Esophagus muscularis mucosa (tissue), 3 donors: ENCODE results near the gene ITGB1.

Source experiments
- POLR2A ChIP-seq: fragments of 450-650 bp; IDR thresholded peaks from one replicate; pipeline ENCODE4 v1.6.1; 2017; ENCODE audit warnings: antibody characterized with exemption, moderate library complexity, mild to moderate bottlenecking, low read depth
- TF ChIP-seq, protein P1 (sequence below), 3 experiments: fragments of 200-600 bp in 2 of 3; fragments of 450-650 bp in 1 of 3; sonication (generic) in 2 of 3; IDR thresholded peaks; one replicate each; pipeline ENCODE4 v1.5.1; 2017 to 2019; ENCODE audit warnings: antibody characterized with exemption in 3 of 3, mild to moderate bottlenecking in 2 of 3, moderate library complexity in 1 of 3

DNA sequence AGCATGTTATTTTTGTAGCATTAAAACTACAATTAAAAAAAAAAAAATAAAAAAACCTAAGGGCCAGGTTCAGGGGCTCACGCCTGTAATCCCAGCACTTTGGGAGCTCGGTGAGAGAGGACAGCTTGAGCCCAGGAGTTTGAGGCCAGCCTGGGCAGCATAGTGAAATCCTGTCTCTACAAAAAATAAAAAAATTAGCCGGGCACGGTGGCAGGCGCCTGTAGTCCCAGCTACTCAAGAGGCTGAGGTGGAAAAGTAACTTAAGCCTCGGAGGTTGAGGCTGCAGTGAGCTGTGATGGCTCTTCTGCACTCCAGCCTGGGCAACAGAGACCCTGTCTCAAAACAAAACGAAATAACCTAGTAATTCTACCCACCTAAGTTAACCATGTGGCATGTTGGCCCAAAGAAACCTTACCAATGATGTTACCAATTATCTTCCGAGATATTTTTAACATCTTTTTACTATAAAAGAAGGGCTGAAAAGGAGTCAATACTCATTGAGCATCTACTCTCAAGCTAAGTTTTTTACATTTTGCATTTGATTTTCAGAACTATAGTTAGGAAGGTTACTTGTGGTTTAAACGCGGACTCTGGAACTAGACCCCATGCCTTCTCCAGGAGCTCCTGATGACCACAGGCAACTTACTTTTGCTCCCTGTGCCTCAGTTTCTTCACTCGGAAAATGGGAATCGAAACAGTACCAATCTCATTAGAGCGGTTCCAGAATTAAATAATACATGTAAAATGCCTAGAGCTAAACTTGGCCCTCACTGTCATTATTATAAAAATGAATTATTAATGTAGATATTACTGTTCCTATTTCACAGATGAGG is 1.4 kb downstream of the ITGB1 start:
- TF ChIP-seq, protein P1, sequence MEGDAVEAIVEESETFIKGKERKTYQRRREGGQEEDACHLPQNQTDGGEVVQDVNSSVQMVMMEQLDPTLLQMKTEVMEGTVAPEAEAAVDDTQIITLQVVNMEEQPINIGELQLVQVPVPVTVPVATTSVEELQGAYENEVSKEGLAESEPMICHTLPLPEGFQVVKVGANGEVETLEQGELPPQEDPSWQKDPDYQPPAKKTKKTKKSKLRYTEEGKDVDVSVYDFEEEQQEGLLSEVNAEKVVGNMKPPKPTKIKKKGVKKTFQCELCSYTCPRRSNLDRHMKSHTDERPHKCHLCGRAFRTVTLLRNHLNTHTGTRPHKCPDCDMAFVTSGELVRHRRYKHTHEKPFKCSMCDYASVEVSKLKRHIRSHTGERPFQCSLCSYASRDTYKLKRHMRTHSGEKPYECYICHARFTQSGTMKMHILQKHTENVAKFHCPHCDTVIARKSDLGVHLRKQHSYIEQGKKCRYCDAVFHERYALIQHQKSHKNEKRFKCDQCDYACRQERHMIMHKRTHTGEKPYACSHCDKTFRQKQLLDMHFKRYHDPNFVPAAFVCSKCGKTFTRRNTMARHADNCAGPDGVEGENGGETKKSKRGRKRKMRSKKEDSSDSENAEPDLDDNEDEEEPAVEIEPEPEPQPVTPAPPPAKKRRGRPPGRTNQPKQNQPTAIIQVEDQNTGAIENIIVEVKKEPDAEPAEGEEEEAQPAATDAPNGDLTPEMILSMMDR (IDR thresholded peaks at IDR 0.05): no peak
- TF ChIP-seq POLR2A: no peak
